Measurements from ENCODE around the gene CLECL1.

CLECL1 gene

GRCh38 chr12:9758119-9758518 is 25.2 kb upstream of the CLECL1 start:
- no peaks in the 10 kb centered on the region for H3K79me2 ChIP-seq (ENCODE audit: control insufficient read depth, insufficient read depth, low read length, unreplicated experiment)
- no peak overlapping the region for H2AFZ ChIP-seq (ENCODE audit: low read length, unreplicated experiment)
- no peaks in the 10 kb centered on the region for H3K4me1 ChIP-seq (ENCODE audit: control insufficient read depth, insufficient read depth, low read length, unreplicated experiment)
- no peaks in the 10 kb centered on the region for H3K36me3 ChIP-seq (ENCODE audit: insufficient read depth, low read length)
- peaks cover 8% of the 10 kb centered on the region for H3K27me3 ChIP-seq (ENCODE audit: insufficient read depth, low read length)
- H3K4me3 ChIP-seq (ENCODE audit: low read depth, low read length), result no peak overlapping the region
- H3K27ac ChIP-seq (ENCODE audit: low read depth, low read length), result no peak overlapping the region

GRCh38 chr12:9757433-9758025 is 24.6 kb upstream of the CLECL1 start:
- no peak overlapping the region for H3K27ac ChIP-seq (ENCODE audit: low read depth, low read length)
- no peak overlapping the region for H3K4me3 ChIP-seq (ENCODE audit: low read depth, low read length)
- no peaks in the 10 kb centered on the region for H3K79me2 ChIP-seq (ENCODE audit: control insufficient read depth, insufficient read depth, low read length, unreplicated experiment)
- H3K4me1 ChIP-seq (ENCODE audit: control insufficient read depth, insufficient read depth, low read length, unreplicated experiment), result no peaks in the 10 kb centered on the region
- H2AFZ ChIP-seq (ENCODE audit: low read length, unreplicated experiment), result no peak overlapping the region
- H3K36me3 ChIP-seq (ENCODE audit: insufficient read depth, low read length), result no peaks in the 10 kb centered on the region
- peaks cover 14% of the 10 kb centered on the region for H3K27me3 ChIP-seq (ENCODE audit: insufficient read depth, low read length)

- Histone ChIP-seq H3K27ac (ENCODE audit: low read depth, low read length) (no peak overlapping the region), H3K27me3 (ENCODE audit: insufficient read depth, low read length) (peaks cover 16% of the 10 kb centered on the region), H3K4me1 (ENCODE audit: control insufficient read depth, insufficient read depth, low read length, unreplicated experiment) (no peaks in the 10 kb centered on the region), H3K4me3 (ENCODE audit: low read depth, low read length) (no peak overlapping the region), H3K79me2 (ENCODE audit: control insufficient read depth, insufficient read depth, low read length, unreplicated experiment) (no peaks in the 10 kb centered on the region), H3K36me3 (ENCODE audit: insufficient read depth, low read length) (no peaks in the 10 kb centered on the region), H2AFZ (ENCODE audit: low read length, unreplicated experiment) (no peak overlapping the region)
These were observed 23.8 kb upstream of the CLECL1 start for GRCh38 chr12:9756706-9757105.

DNA sequence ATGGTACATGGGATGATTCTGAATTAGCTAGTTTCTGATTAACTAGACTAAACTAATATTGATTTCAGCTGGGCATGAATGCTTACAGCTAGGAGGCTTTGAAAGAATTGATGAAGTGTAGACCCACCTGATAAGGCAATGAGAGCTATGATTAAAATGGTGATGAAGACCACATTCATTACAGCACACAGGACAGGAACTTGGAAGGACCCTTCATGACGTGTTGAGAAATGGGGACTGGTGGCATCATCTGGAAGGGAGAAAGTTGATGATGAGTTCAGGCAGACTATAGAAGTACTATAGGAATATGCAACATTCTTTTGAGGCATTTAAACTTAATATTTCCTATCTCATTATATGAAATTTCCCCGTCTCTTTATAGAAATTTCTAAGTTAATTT is 23.3 kb upstream of the CLECL1 start:
- no peaks in the 10 kb centered on the region for H3K4me1 ChIP-seq (ENCODE audit: control insufficient read depth, insufficient read depth, low read length, unreplicated experiment)
- no peak overlapping the region for H2AFZ ChIP-seq (ENCODE audit: low read length, unreplicated experiment)
- H3K4me3 ChIP-seq (ENCODE audit: low read depth, low read length), result no peak overlapping the region
- peaks cover 16% of the 10 kb centered on the region for H3K27me3 ChIP-seq (ENCODE audit: insufficient read depth, low read length)
- H3K79me2 ChIP-seq (ENCODE audit: control insufficient read depth, insufficient read depth, low read length, unreplicated experiment), result no peaks in the 10 kb centered on the region
- no peaks in the 10 kb centered on the region for H3K36me3 ChIP-seq (ENCODE audit: insufficient read depth, low read length)
- H3K27ac ChIP-seq (ENCODE audit: low read depth, low read length), result no peak overlapping the region

- no peak overlapping the region for H3K27ac ChIP-seq (ENCODE audit: low read depth, low read length)
- H3K4me3 ChIP-seq (ENCODE audit: low read depth, low read length), result no peak overlapping the region
- no peaks in the 10 kb centered on the region for H3K79me2 ChIP-seq (ENCODE audit: control insufficient read depth, insufficient read depth, low read length, unreplicated experiment)
These were observed 22.7 kb upstream of the CLECL1 start for GRCh38 chr12:9755567-9755966.

DNA sequence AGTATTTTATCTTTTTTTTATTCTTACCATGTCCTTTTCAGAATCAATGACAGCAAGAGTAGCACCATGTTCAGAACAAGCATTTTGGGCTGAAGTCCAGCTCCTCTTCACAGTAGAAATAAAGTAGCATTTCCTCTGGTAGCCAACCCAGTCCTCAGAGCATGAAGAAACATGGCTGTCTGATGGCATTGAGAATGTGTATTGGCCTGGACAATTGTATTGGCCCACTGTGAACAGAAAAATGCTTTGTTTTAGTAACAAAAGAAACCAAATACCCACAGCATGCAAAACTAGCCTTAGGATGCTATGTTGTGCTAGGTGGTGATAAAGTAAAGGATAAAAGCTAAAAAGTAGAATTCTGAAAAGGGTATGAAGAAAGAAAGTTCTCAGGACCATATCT is 22.1 kb upstream of the CLECL1 start:
- Histone ChIP-seq H2AFZ (ENCODE audit: low read length, unreplicated experiment) (no peak overlapping the region), H3K27me3 (ENCODE audit: insufficient read depth, low read length) (peaks cover 15% of the 10 kb centered on the region), H3K4me1 (ENCODE audit: control insufficient read depth, insufficient read depth, low read length, unreplicated experiment) (no peaks in the 10 kb centered on the region), H3K36me3 (ENCODE audit: insufficient read depth, low read length) (no peaks in the 10 kb centered on the region), H3K4me3 (ENCODE audit: low read depth, low read length) (no peak overlapping the region), H3K27ac (ENCODE audit: low read depth, low read length) (no peak overlapping the region), H3K79me2 (ENCODE audit: control insufficient read depth, insufficient read depth, low read length, unreplicated experiment) (no peaks in the 10 kb centered on the region)

More at GRCh38 chr12:9755567-9755966, 22.7 kb upstream of the CLECL1 start:
- no peaks in the 10 kb centered on the region for H3K4me1 ChIP-seq (ENCODE audit: control insufficient read depth, insufficient read depth, low read length, unreplicated experiment)
- H3K36me3 ChIP-seq (ENCODE audit: insufficient read depth, low read length), result no peaks in the 10 kb centered on the region
- H2AFZ ChIP-seq (ENCODE audit: low read length, unreplicated experiment), result no peak overlapping the region
- H3K27me3 ChIP-seq (ENCODE audit: insufficient read depth, low read length), result peaks cover 16% of the 10 kb centered on the region

DNA sequence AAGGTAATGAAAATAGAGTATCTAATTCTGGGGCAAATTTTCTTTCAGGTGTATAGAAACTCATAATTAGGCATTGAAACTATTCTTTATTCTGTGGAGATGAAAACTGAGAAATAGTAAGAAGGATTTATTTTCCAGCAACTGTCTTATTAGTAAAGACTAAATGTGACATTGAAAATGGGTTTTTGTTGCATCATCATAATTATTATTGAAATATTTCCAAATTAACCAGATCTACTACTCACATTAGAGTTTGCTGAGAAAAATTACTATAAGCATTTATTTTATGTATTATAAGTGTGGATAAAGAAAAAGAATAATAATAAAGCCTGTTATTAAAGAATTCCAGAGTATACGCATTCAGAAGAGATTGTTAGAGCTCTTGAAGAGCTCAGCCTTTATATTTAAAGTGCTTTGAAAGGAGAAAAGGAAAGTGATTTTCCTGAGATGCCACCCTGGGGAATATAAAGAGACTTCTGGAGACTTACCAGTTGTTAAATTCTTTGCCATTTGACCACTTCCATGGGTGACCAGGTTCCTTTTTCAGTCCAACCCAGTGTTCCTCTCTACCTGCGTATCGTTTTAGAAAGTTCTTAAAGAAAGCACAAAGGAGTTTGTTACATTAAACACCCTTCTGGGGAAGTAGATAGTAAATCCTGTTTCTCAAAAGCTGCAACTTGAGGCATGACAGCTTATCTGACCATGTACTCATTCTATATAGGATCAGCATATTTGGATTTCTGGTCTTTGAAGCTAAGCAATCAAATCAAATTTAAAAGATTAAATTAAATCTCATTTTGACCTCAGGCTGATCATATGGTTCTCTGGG is 21.4 kb upstream of the CLECL1 start:
- Histone ChIP-seq H3K4me3 (ENCODE audit: low read depth, low read length) (no peak overlapping the region), H3K27me3 (ENCODE audit: insufficient read depth, low read length) (peaks cover 9% of the 10 kb centered on the region), H2AFZ (ENCODE audit: low read length, unreplicated experiment) (no peak overlapping the region), H3K36me3 (ENCODE audit: insufficient read depth, low read length) (no peaks in the 10 kb centered on the region), H3K79me2 (ENCODE audit: control insufficient read depth, insufficient read depth, low read length, unreplicated experiment) (no peaks in the 10 kb centered on the region), H3K27ac (ENCODE audit: low read depth, low read length) (no peak overlapping the region), H3K4me1 (ENCODE audit: control insufficient read depth, insufficient read depth, low read length, unreplicated experiment) (no peaks in the 10 kb centered on the region)

DNA sequence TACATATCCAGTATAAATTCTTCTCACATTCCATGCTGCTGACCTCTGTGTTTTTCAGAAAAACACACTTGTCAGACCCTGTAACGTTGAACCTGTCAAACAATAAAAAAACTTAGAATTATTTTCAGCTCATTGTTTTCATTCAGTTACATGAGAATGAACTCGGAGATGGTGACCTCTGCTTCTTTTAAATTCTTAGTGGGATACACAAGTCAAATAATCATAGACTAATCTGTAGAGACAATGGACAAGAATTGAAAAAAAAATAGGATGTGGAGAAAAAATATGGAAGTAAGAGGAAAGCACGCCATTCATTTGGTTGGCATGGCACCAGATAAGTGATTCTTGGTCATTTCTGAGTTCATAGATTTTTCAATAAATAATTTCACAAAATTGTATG is 20.6 kb upstream of the CLECL1 start:
- H2AFZ ChIP-seq (ENCODE audit: low read length, unreplicated experiment), result no peak overlapping the region
- no peak overlapping the region for H3K4me3 ChIP-seq (ENCODE audit: low read depth, low read length)
- H3K4me1 ChIP-seq (ENCODE audit: control insufficient read depth, insufficient read depth, low read length, unreplicated experiment), result no peaks in the 10 kb centered on the region
- no peaks in the 10 kb centered on the region for H3K36me3 ChIP-seq (ENCODE audit: insufficient read depth, low read length)
- H3K27me3 ChIP-seq (ENCODE audit: insufficient read depth, low read length), result peaks cover 9% of the 10 kb centered on the region
- no peak overlapping the region for H3K27ac ChIP-seq (ENCODE audit: low read depth, low read length)
- H3K79me2 ChIP-seq (ENCODE audit: control insufficient read depth, insufficient read depth, low read length, unreplicated experiment), result no peaks in the 10 kb centered on the region

DNA sequence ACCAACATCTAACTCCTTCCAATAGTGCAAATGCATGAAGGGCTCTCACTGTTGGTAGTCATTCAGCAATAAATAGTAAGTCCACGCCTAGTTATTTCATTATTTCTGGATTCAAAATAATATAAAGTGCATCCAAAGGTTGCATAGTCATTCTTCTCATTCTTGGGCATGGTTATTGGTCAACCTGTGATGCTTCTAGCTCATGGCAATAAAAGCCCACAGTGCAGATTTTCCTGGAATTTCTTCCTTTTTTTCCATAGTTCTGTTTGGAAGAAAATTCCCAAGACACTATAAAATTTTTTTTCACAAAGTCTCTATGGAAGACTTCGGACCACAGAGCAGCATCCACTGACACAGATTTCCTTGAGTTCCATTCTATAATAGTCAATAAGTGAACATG is 20.2 kb upstream of the CLECL1 start:
- no peak overlapping the region for H3K4me3 ChIP-seq (ENCODE audit: low read depth, low read length)
- H3K79me2 ChIP-seq (ENCODE audit: control insufficient read depth, insufficient read depth, low read length, unreplicated experiment), result no peaks in the 10 kb centered on the region
- H2AFZ ChIP-seq (ENCODE audit: low read length, unreplicated experiment), result no peak overlapping the region
- no peaks in the 10 kb centered on the region for H3K36me3 ChIP-seq (ENCODE audit: insufficient read depth, low read length)
- H3K27ac ChIP-seq (ENCODE audit: low read depth, low read length), result no peak overlapping the region
- peaks cover 9% of the 10 kb centered on the region for H3K27me3 ChIP-seq (ENCODE audit: insufficient read depth, low read length)
- no peaks in the 10 kb centered on the region for H3K4me1 ChIP-seq (ENCODE audit: control insufficient read depth, insufficient read depth, low read length, unreplicated experiment)

DNA sequence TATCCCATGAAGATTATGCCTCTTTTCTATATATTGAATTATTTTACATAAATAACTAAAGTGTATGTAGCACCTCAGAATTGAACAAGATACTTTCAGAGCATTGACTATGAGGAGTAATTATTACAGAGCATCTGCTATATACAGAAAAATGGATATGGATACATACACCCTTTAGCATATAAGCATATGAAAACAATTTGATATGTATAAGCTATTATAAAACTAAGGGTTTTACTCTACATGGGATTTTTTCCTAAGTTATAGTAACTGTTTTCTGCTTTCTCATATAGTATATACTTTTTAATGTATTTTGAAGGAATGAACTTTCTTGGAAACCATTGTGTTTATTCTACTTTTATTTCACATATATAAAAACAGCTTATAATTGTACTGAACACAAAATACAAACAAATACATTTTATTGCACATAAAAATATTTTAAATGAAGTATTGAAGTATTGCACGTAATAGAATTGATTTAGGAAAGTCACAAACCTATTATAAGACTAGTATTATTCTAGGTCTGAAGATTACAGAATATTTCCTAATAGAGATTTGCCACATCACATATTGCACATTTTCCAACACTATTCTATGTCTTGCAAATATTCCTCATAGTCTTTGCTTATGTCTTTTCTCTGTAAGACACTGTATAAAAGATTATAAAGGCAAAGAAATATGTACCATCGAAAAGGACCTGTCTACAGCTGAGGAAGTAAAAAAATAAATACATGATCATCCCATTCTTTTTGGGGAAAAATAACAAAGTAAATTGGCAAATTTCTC is 19.4 kb upstream of the CLECL1 start:
- H2AFZ ChIP-seq (ENCODE audit: low read length, unreplicated experiment), result no peak overlapping the region
- no peaks in the 10 kb centered on the region for H3K4me1 ChIP-seq (ENCODE audit: control insufficient read depth, insufficient read depth, low read length, unreplicated experiment)
- no peak overlapping the region for H3K4me3 ChIP-seq (ENCODE audit: low read depth, low read length)
- no peaks in the 10 kb centered on the region for H3K36me3 ChIP-seq (ENCODE audit: insufficient read depth, low read length)
- no peak overlapping the region for H3K27ac ChIP-seq (ENCODE audit: low read depth, low read length)
- no peaks in the 10 kb centered on the region for H3K79me2 ChIP-seq (ENCODE audit: control insufficient read depth, insufficient read depth, low read length, unreplicated experiment)
- peaks cover 9% of the 10 kb centered on the region for H3K27me3 ChIP-seq (ENCODE audit: insufficient read depth, low read length)

Measured in ACC112 (cell line).